Cortex of kidney (tissue), 1 donor: ENCODE results near the gene YARS1.
A peak's percentile ranks its signal among the peaks of the same experiment; 100 is the strongest.

ENCODE experiments used
- DNase-seq: peaks from one replicate; lab custom pipeline; 2025; lab: John Stamatoyannopoulos, UW

YARS1 gene

DNA sequence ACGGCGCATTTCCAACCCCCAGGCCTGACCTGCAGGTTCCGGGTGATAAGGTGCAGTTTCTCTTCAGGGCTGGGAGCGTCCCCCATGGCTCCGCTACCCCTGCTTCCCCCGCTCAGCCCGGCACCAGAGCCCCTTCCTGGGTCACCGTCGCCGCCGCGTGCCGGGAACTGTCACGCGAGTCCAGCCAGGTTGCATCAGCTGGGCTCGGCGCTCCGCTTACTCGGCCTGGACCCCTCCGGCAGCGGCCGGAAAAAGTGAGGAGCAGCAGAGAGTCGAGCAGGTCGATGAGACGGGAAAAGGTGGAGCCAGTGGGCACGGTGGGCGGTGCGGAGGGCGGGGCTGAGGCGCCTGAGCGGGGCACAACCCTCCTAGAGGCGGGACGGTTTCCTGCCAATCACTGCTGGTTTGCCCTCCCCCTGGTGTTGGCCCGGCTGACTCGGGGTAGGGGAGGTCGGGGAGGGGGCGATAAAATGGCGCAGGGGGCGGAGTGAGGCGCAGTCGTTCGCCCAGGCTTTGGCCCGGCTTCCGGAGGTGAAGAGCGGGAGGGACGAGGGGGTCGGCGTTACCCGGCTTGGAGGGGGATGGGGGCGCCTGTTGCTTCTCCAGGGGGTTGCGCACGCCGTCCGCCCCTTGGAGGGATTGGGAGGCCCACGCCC is at the start of gene YARS1, which contains the start of gene S100PBP:
TSS of gene YARS1 (minus strand) at position 200 of the 656 bp plus-strand sequence. CDS start at position 86, 114 bp downstream.
TSS of gene S100PBP (plus strand) at position 495 of the 656 bp plus-strand sequence. CDS start 8,447 bp downstream, outside the sequence.
- DNase-seq: peak; percentile 88

DNA sequence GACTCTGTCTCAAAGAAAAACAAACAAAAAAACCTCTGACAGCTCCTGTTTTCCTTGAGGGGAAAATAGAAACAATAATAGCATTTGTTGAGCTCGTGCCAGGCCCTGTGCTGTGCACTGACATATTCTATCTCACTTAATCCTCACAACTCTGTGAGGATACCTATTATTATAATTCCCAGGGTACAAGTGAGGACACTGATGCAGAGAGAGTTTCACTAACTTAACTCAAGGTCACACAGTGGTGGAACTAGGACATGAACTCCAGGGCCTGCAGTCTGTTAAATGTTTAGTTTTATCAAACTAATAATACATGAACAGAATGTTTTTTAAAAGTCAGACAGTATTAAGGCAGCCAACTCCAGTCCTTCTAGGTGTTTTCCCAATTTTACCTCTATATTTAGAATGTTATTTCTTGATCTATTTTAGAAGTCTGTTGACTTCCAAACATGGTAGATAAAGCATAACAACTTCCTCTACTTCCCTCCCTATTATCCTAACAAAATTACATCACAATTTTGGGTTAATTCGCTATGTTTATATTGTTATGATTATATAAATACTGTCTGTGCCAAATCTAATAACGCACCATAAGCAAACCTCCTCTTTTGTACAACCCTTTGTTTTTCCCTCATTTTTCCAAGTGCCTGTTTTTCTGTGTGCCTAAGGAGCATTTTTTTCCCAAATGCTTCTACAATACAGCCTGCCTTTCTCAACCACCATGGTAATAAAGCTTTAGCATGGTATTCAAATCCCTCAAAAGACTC is 48.7 kb upstream of the YARS1 start:
- DNase-seq: no peak

DNA sequence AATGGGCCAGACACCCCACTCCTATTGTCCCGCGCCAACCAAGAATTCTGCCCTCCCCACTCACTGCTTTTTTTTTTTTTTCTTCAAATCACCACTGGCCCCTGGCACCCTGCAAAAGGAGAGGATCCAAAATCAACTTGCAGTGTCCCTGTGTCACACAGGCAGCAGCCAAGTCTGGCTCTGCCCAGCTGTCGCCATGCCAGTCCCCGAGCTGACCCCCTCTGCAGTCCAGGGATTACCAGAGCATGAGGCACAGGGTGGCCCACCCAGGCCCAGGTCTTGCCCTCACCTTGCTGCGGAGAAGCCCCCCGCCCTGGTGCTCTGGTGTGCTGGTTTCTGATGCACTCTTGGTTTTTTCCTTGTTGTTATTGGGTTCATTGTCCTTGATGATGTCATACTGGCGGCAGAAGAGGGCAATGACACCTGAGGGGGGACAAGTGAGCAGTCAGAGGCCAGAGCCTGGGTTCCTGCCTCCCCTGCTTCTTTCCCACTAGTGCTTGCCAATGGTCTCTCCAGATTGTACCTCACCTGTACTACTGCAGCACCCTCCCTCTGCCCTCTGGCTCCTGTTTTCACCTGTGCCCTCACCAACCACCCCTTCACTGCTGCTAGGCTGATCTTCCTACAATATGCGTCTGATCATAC is 47.3 kb upstream of the YARS1 start:
- no peak for DNase-seq

DNA sequence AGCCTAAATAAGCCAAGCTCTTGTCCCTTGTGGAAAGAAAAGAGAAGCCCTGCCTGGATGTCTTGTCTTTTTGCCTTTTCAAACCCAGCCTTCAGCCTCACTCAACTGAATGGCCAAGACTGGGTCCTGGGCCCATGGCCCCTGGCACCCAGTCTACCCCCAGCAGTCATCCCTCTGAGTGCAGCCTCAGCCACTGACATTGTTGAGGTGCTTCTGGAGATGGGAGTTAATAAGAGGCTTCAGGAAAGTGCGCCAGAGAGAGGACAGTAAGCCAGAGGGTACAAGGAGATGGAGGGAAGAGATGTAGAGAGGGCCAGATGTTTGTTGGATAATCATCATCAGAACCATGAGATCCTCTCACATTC is 46.7 kb upstream of the YARS1 start:
- no peak for DNase-seq

DNA sequence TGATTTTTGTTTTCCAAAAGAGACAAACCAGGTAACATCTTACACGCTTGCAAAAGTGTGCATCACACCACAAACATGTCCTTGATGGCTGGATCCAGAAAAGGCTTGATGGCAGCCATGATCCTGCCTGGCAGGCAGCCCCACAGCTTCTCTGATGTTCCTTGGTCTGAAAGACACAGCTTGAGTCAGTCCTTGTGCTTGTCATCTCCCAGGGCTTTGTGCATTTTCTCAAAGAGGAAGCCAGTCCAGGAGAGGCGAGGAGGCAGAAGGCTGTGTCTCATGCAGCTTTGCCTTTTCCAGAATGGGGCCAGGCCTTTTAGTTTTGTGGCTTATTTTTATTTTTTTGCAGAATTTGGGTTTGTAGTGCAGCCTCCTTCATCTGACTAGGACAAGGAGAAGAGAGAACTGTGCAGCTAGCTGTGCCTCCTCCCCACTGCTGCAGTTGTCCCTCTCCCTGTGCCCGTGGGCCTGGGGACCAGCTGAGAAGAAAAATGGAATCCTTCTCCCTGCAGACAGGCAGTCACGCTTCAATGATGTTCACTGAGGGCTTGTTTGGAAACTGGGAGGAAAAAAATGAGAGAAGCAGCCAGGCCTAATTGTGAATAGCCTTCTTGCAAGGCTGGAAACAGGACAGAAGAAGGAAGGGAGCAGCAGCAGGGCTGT is 46.2 kb upstream of the YARS1 start:
- DNase-seq: no peak

DNA sequence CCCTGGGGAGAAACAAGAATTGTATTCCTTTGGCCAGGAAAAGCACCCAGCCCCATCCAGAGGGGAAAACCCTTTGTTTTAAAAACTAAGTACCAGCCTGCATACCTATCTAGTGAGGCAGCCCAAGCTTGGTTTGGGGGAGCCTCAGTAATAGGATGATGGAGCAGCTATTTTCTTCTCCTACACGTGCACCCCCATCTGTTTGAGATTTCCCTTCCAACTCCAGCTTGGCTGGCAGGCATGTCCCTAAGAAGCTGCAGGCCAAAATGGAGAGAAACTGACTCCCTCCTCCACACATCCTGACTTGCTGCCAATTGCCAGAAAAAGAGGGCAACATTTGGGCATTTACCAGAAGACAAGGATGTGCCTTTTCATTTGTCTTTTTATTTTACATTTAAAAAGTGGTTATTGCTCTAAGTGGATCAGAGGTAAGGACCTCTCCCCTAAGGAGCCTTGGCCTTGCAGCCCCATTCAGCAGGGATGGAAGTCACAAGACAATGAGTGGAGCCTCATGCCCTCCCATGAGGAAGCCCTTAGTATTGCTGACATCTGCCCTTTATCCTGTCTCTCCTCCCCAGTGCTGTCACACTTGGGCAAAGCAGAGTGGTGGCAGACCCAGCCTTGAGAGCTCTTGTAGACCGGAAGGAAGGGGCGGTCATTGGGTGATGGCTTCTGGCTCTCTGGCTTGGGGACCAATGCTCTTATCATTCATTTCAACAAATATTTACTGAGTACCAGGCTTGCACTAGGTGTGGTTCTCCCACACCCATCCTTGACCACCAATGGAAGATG is 44.9 kb upstream of the YARS1 start:
- no peak for DNase-seq

DNA sequence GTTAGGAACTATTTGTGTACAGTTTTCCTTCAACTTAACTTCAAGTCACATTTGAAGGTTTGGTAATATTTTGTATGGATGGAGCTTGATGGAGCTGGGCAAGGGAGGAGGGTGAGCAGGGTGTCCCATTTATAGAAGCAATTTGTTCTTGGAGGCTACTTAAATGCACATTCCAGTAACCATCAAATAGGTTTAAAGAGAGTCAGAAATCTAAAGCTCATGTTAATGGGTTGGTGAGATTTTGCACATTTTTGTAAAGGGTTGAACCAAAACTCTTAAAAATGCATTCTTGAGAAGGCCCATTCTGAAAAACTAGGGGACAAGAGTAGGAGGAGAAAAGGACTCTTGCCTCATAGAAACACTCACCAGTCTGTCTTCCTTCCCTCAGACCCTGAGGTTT is 43.4 kb upstream of the YARS1 start:
- no peak for DNase-seq

DNA sequence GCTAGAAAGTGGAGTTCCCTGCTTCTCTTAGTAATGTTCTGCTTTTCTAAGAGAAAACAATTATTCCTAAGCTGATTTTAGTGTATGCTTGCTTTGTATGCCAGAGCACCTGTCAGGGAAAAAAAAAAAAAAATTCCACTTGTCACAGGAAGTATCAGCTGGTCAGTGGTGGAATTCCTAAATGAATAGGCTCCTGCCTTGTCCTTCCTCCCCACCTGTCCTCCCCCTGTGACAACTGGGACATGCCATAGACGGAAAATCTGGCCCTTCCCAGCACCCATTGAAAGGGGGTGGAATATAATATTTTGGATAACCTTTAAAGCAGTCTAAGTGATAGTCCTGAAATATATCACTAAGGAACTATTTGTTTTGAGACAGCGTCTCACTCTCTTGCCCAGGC is 42.8 kb upstream of the YARS1 start:
- DNase-seq: no peak

DNA sequence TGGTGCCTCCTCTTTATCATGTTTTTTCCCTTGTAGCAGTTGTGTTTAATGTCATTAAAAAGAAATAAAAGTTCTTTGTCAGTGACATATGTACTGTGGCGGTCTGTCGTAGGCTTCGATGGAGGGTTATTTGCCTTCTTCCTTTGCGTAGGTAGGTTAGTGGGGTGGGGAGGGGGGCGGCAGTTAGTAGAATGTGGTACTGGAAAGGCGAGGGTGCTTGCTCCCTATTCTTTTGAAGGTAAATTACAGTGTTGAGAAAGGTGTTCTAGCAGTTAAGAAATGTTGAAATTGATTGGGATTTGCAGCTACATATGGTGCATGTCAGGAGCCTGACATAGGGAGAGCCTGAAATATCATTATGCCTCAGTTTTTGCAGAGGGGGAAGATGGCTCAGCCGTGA is 41.6 kb upstream of the YARS1 start:
- no peak for DNase-seq

DNA sequence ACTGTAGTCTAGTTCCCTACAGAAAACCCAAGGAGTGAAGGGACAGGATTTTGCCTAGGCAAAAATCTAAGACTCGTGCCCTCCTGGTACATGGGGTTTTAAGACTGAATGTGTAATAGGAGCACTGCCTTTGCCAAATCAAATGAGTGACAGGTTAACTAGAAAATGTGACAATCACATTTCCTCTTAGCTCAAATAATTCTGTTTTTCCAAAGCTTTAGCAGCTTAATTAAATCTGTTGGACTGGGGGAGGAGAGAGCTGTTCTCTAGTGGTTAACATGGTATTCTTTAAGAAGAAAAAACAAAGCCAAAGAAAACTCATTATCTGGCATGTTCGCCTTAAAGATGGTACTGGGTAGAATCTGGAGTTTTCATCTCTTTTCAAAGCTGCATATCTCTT is 41.0 kb upstream of the YARS1 start:
- no peak for DNase-seq

DNA sequence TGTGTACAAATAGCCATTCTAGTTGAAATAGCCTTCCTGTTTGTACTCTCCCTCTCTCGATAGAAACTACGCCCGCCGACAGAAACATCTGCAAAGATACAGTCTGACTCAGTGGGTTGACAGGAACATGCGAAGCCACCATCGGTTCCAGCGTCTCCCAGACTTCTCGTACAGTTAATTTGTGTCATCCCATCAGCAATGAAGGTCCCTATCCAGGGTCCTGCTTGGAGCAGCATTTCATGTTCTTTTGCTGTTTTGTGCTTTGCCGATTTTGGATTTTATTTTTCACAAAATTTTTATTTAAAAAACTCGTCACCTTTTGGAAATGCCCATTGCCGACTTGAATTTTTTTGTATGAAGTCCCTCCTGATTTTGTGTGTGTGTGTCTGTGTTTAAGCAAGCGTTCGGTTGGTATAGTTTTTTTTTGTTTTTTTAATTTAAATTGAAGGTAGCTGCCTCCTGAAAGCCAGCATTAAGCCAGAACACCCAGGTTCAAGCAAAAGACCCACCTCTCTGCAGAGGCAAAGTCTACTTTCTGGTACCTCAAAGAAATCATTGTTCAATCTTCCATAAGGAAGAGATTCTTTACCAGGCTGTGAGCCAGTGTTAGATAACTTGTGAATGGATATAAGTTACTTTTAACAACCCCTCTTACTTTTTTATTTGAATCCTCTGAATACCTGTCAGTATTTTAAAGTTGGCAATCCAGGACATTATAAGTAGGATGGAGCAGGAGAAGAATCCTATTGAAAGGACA is 38.9 kb upstream of the YARS1 start:
- no peak for DNase-seq

DNA sequence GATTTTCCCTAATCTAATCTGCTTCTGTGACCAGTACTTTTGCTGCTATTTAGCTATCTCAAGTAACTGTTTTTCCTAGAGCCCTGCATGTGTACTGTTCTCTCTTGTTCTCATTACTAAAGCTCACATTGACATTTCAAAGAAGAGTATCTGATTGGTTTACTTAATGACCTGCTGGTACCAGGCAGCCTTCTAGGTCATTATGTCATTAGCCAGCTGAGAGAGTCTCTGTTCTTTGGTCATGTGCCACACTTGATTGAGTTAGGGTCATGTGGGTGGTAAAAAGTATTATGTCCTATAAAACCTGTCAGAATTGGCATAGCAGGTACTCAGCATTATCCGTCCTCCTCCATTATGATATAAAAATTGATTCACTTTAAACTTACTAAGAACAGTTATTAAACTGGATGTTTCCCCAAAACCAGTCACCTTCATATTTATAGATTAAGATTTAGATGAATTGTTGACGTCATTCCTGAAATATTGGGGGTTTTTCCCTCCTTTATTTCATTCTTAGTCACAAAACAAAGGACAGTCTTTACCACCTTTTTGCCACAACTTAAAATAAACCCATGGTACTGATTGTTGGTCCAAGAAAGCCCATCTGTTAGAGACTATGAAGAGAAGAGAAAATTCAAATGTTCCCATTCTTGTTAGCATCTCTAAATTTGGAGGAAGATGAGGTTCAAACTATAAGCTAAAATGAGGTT is 31.4 kb upstream of the YARS1 start:
- DNase-seq: no peak

DNA sequence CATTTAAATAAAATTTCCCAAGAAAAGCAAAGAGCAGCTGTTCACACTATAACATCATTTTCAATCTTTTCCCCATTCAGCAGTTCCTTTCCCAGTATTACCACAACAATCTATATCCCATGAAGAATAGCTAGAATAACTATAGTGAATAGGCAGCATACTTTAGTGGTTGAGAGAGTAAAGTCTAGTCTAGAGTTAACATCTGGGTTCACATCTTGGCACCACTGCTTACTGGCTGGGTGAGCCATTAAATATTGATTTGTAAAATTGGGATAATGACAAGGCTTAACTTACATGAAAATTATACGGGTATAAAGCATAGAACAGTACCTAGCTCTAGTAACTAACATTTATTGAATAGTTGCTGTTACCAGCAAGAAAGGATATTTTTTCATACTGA is 14.7 kb upstream of the YARS1 start:
- no peak for DNase-seq

DNA sequence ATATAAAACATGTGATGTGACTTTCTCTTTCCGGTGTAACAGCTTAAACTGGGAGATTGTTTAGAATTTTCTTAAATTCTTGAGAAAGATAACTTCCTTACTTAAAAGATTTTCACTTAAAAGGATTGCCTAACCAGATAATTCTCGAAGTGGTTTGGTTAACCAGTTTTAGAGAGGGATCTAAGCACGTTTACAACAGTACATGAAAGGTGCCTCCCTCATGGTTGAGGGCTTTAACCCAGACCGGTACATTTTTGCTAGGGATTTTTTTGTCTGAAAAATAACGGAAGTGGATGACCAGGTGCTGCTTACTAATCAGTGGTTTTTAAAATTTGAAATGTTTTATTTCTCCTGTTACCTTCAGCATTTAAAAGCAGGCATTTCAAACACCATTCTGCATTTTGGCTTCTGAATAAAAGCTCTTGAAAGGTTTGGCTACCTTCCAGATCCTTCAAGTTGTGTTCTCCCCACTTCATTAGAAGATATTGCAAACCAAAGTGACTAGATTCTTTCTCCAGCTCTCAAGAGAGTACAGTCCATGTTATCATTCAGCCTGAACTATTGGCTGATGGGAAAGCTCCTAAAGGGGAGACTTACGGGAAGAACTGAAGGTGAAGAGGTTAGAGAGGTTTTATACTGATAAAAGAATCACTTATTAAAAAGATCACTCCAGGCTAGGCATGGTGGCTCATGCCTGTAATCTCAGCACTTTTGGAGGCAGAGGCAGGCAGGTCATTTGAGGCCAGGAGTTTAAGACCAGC is 13.1 kb upstream of the YARS1 start:
- DNase-seq: no peak

DNA sequence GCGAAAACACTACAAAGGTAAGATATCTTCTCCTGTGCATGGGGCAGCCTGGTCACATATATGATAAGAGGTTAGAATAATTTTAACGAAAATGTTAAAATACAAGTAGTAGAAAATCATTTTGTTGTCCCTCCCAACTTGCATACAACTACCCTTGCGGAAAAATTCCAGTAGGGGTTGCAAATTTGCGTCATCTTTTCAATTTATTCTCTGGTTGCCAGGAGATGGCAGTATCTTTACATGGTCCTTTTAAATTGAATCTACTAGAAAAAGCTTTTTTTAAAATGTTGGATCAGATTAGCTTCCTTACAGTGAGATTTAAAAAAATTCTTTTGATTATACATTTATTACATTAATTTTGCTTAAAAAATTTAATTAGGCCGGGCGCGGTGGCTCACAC is 11.2 kb upstream of the YARS1 start:
- no peak for DNase-seq

DNA sequence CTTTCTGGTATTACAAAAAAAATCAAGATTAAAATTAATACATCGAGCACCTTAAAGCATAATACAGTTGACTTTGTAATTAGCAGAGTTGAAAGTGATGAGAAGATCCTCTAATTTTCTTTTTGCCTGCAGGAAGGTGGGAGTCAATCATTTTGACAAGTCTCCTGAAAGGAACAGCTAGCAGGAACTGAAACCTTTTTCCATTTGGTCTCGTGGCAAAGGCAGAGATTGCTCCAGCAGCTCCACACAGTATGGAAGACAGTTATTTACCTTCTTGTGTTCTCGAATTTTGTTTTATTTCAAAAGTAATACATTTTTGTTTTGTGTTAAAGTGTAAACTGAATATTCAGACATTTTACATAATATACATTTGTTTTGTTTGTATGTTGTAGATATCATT is 8.0 kb upstream of the YARS1 start:
- DNase-seq: no peak

DNA sequence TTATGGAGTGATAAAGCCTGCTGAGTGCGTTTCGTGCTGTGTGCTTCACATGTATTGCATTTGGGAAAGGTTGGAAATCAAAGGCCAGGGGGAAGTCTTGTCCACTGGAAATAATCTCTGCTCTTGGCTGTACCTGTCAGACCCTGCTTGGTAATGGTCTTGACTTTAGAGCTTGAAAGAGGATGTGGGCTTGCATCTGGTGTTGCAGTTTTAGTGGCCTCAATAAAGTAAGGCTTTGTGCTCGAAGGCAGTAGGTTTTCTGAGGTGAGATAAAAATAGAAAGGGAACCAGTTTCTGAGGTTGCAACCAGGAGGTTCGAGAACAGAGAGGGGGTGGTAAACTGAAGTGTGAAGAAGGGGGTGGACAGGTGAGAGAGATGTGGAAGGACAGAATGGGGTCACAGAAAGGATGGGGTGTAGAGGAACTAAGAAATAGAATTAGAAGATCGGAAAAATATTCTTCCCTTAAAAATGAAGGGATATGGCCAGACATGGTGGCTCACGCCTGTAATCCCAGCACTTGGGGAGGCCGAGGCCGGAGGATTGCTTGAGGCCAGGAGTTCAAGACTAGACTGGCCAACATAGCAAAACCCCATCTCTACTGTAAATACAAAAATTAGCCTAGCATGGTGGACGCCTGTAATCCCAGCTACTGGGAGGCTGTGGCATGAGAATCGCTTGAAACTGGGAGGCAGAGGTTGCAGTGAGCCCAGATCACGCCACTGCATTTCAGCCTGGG is 1.8 kb upstream of the YARS1 start:
- no peak for DNase-seq

DNA sequence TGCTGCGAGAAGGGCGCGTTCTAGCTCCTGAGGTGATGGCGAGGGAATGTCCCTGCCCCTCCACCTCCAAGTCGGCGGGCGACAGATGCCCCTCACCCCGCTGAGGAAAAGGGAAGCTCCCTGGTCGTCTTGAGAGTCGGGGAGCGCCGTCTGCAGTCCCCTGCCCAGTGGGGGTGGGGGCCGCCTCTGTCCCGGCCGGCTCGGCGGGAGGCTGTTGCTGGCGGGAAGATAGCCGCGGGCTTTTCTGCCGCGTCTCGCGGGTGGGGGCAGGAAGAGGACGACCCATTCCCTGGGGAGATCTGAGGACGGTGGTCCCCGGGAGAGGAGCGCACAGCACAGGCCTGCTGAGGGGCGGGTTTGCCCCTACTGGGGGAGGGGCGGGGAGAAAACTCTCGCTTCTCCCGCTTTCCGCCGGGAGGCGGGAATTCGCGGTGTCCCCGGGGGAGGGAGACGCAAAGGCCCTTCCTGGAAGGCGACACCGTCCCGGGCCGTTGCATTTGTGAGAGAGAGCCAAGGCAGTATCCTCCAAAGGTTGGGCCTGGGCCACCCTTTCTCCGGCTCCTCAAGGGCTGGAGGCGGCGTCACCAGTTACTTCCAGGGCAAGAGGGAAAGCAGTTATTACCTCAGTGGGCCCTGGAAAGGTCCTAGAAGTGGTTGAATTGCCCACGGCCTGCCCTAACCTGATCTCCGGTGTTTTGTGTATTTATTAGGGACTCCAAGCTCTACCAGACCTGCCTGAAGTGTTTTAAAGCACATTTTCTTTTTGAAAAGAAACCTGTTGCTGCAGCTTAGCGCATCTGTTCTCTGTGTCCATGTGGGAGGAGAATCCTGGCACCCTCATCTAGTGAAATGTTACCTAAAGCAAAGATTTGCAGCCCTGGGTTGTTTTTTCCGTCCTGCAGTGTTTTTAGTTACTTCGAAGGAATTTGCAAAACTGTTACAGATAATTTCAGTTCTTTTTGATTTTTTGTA is 943 bp upstream of the YARS1 start:
- no peak for DNase-seq
